Stomach (tissue), 9 donors: ENCODE data around the gene FAM219A. TPM values are rescaled to one million over a fixed set of nuclear protein-coding genes. Genes with fewer than 3 reads are reported as not detected.
A peak's percentile ranks its signal among the peaks of the same experiment; 100 is the strongest.

ENCODE experiments used
- DNase-seq, 2 donors: peaks; one replicate each; pipeline versions ENCODE4 v3.0.0 to v3.0.0-alpha.2; 2013 to 2019
- H3K27ac ChIP-seq, 5 donors: fragments of 200-600 bp in 4 of 5; sonication (generic) in 4 of 5; one replicate each; pipeline ENCODE4 v1.5.1; 2013 to 2019; ENCODE audit warnings: mild to moderate bottlenecking in 1 of 5, moderate library complexity in 1 of 5
- H3K27me3 ChIP-seq, 3 donors: fragments of 200-600 bp; sonication (generic); one replicate each; pipeline ENCODE4 v1.5.1; 2017 to 2019; ENCODE audit warnings: mixed run types in 1 of 3
- H3K36me3 ChIP-seq, 4 donors: fragments of 200-600 bp; sonication (generic); 1 replicate in 3 of 4; 2 replicates in 1 of 4; pipeline ENCODE4 v1.5.1; 2016 to 2019
- H3K4me1 ChIP-seq, 4 donors: fragments of 200-600 bp; sonication (generic); one replicate each; pipeline ENCODE4 v1.5.1; 2016 to 2019
- H3K4me3 ChIP-seq, 4 donors: fragments of 200-600 bp; sonication (generic) in 3 of 4; one replicate each; pipeline ENCODE4 v1.5.1; 2016 to 2019; ENCODE audit warnings: mild to moderate bottlenecking in 1 of 4
- H3K9me3 ChIP-seq, 4 donors: fragments of 200-600 bp; sonication (generic); one replicate each; pipeline ENCODE4 v1.5.1; 2016 to 2019
- EP300 ChIP-seq: sonication (generic); formaldehyde crosslinking; IDR thresholded peaks from one replicate; pipeline ENCODE4 v1.6.1; 2017; ENCODE audit warnings: antibody characterized with exemption
- POLR2A ChIP-seq, 4 donors: fragments of 450-650 bp; IDR thresholded peaks; one replicate each; pipeline ENCODE4 v1.6.1; 2016; ENCODE audit warnings: antibody characterized with exemption in 4 of 4, control low read depth in 2 of 4, mild to moderate bottlenecking in 1 of 4, moderate library complexity in 1 of 4
- POLR2AphosphoS5 ChIP-seq, 3 donors: sonication (generic); formaldehyde crosslinking; IDR thresholded peaks; one replicate each; pipeline ENCODE4 v1.6.1; 2016; ENCODE audit warnings: antibody characterized with exemption in 3 of 3
- WGBS, 5 donors: extraction: QIAGEN DNeasy Blood & Tissue Kit in 3 of 5; methylation state at CpG; one replicate each; pipeline versions ENCODE4 v1.1.5 to v1.1.7; 2013 to 2018; 5-methylcytosine and 5-hydroxymethylcytosine counted together
- intact Hi-C: fragments of 100-400 bp; cut with DNase I; formaldehyde crosslinking; loops from one replicate; pipeline ENCODE4 v1.15.1; 2023; ENCODE audit warnings: low total_unique reads
- polyA plus RNA-seq, 3 donors: library from polyadenylated mRNA; stranded (reverse); fragments of 200-250 nt; gene quantifications; one replicate each; pipeline ENCODE4 v1.2.3, GENCODE V29; 2013
- total RNA-seq, 5 donors: library from RNA; depleted of rRNA; stranded (reverse); fragments of >200 nt; gene quantifications; one replicate each; pipeline versions ENCODE4 v1.1.0 to v1.2.3, GENCODE V29; 2014 to 2016
- TF ChIP-seq, protein P1 (sequence below), 7 experiments: fragments of 450-650 bp in 4 of 7; fragments of 200-600 bp in 3 of 7; sonication (generic) in 3 of 7; IDR thresholded peaks; one replicate each; pipeline ENCODE4 v1.5.1; 2016 to 2019; ENCODE audit warnings: antibody characterized with exemption in 7 of 7, control low read depth in 2 of 7, mild to moderate bottlenecking in 1 of 7
- donor health status: healthy with polysubstance abuse.
- donor health status: Bipolar disorder and iron deficiency.
- donor health status: healthy.

Gene FAM219A
- total and polyA plus RNA-seq, 8 donors, result 2.3 to 12.1 (median 6.9) TPM

DNA sequence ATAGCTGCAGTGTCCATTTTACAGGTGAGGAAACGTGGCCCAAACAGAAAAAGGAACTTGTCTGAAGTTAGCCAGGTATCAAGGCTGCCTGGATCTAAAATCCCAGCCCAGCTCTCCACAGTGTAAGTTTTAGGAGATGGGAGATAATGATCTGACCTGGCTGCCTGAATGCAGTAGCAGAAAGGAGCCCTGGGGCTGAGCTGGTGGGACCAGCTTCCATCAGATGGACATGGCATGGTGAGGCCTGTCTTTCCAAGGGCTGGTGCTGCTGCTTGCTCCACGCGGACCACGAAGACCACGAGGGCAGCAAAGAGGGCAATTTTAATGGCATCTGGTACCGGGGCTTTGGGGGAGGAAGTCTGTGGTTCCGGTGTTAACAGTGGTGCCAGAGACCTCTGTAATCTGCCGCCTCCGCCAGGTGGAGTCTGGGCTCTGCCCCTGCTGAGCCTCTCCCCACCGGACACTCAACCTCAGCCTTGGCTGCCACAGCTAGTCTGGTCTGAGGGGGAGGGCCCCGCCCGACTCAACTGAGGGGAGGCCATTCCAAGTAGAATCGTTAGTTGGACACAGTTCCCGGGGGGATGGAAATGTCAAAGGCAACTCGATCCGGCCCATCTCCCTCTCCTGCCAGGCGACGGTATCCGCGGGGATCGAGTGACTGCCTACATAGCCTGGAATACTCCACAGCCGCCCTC lies 82.3 kb downstream of the FAM219A start:
- DNase-seq, result peak; percentile 68 to 76
- H3K27me3 ChIP-seq, result peaks cover 0 to 11% (median 0%) of the 10 kb centered on the region in 3 donors
- peaks cover 13 to 21% (median 16%) of the 10 kb centered on the region in 4 donors for H3K36me3 ChIP-seq
- H3K27ac ChIP-seq, result peak overlapping the region; percentile 85 to 93 (median 90)
- peak overlapping the region; percentile 73 to 83 (median 80) for H3K4me3 ChIP-seq
- H3K9me3 ChIP-seq, result no peaks in the 10 kb centered on the region
- TF ChIP-seq, protein P1, sequence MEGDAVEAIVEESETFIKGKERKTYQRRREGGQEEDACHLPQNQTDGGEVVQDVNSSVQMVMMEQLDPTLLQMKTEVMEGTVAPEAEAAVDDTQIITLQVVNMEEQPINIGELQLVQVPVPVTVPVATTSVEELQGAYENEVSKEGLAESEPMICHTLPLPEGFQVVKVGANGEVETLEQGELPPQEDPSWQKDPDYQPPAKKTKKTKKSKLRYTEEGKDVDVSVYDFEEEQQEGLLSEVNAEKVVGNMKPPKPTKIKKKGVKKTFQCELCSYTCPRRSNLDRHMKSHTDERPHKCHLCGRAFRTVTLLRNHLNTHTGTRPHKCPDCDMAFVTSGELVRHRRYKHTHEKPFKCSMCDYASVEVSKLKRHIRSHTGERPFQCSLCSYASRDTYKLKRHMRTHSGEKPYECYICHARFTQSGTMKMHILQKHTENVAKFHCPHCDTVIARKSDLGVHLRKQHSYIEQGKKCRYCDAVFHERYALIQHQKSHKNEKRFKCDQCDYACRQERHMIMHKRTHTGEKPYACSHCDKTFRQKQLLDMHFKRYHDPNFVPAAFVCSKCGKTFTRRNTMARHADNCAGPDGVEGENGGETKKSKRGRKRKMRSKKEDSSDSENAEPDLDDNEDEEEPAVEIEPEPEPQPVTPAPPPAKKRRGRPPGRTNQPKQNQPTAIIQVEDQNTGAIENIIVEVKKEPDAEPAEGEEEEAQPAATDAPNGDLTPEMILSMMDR (IDR thresholded peaks at IDR 0.05), result peak in 2 of 7 experiments; percentile 21 to 32
- TF ChIP-seq POLR2A (IDR thresholded peaks at IDR 0.05) (no peak), POLR2AphosphoS5 (IDR thresholded peaks at IDR 0.05) (peak in 1 of 3 donors; percentile 12), EP300 (no peak)
- peaks cover 42 to 75% (median 58%) of the 10 kb centered on the region in 4 donors for H3K4me1 ChIP-seq
- intact Hi-C loops, result loop anchor here (10.0 kb wide), 1 partner anchor 191 kb away; no protein-coding TSS in a partner anchor
- 3 to 56% (median 6%) methylated on average over 1 to 22 of the region's 22 CpGs for WGBS, 5 donors

DNA sequence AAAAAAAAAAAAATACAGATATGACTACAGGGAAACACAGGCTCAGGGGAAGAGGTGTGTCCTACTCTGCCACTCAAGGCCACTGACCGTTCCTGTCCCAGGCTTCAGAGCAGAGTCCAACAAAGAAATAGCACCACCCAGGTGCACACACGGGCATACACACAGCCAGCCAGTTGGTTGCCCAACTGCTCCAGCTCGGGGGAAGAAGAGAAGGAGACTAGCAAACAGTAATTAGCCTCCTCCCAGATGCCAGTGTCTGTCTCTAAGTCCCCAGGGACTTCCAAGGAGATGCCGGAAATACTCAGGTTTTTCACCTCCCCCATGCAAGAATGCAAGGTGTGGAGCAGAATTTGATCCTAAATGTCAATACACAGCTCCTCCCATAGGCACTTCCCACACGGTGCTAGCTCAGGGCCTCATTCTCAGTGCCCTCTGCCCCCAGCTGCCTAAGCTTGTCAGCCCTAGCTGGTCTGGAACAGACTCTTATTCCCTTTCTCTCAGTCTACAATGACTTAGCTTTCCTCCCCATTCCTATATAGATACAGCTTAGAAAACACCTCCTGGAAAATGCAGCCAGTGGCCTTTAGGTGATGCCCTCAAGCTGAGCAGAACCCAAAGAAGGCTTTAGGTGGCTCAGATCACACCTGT lies 83.3 kb downstream of the FAM219A start:
- DNase-seq, result peak; percentile 73 to 83
- 18 to 41% (median 32%) methylated on average over 5 of the region's 5 CpGs for whole genome bisulfite sequencing, 5 donors
- H3K27ac ChIP-seq, result peak overlapping the region; percentile 85 to 93 (median 90)
- TF ChIP-seq POLR2A (IDR thresholded peaks at IDR 0.05) (peak in 1 of 4 donors; percentile 11), EP300 (no peak), POLR2AphosphoS5 (IDR thresholded peaks at IDR 0.05) (peak in 2 of 3 donors; percentile 79 to 83)
- TF ChIP-seq, protein P1 (IDR thresholded peaks at IDR 0.05), result peak in 1 of 7 experiments; percentile 10
- peaks cover 0 to 11% (median 0%) of the 10 kb centered on the region in 3 donors for H3K27me3 ChIP-seq
- intact Hi-C loops, result loop anchor here (5.0 to 10.0 kb wide), 2 partner anchors 38 to 190 kb away; no protein-coding TSS in a partner anchor
- H3K4me3 ChIP-seq, result peak overlapping the region in 3 of 4 donors; percentile 73 to 81 (median 79)
- peaks cover 32 to 76% (median 59%) of the 10 kb centered on the region in 4 donors for H3K4me1 ChIP-seq
- H3K36me3 ChIP-seq, result peaks cover 22 to 32% (median 27%) of the 10 kb centered on the region in 4 donors
- no peaks in the 10 kb centered on the region for H3K9me3 ChIP-seq

DNA sequence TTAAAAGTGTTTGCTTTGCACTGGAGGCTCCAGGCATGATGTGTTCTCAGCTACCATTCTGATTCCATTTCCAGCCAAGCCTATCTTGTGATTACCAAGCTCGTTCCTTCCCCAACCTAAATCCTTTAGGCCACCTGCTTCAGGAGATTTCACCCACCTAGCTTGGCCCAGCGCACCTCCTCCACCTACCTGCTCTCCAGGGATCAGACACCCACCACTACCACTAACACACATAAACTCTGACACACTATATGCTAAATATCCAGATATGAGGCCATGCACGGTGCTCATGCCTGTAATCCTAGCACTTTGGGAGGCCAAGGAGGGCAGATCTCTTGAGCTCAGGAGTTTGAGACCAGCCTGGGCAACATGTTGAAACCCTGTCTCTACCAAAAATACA lies 84.0 kb downstream of the FAM219A start:
- Histone ChIP-seq H3K36me3 (peaks cover 26 to 39% (median 30%) of the 10 kb centered on the region in 4 donors), H3K27me3 (peaks cover 0 to 11% (median 0%) of the 10 kb centered on the region in 3 donors), H3K4me3 (no peak overlapping the region), H3K27ac (peak overlapping the region; percentile 44 to 93 (median 85)), H3K9me3 (no peaks in the 10 kb centered on the region), H3K4me1 (peaks cover 26 to 72% (median 55%) of the 10 kb centered on the region in 4 donors)
- TF ChIP-seq, protein P1 (IDR thresholded peaks at IDR 0.05), result no peak
- TF ChIP-seq POLR2A (IDR thresholded peaks at IDR 0.05) (no peak), POLR2AphosphoS5 (IDR thresholded peaks at IDR 0.05) (no peak), EP300 (no peak)
- DNase-seq, result no peak
- intact Hi-C loops, result loop anchor here (5.0 to 10.0 kb wide), 2 partner anchors 37 to 190 kb away; no protein-coding TSS in a partner anchor
- 61 to 74% (median 66%) methylated on average over 3 of the region's 3 CpGs for WGBS, 5 donors

DNA sequence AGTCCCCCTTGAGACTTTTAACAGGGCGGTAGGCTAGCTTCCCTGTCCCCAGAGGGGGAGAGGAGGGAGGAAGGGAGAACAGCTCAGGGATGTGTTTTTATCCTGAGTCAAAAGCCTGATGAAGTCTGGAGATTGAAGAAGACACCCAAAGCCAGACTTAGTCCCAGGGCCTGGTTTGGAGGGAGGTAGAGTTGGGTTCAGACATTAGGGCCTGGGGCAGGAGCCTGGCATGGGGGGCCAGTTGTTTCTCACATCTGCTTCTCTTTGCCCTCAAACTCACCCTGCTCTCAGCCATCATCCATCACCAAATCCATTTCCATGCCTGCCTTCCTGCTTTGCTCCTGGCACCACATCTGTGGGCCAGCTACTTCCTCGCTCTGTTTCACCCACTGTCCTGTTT lies 84.6 kb downstream of the FAM219A start:
- WGBS, 5 donors, result 83 to 100% (median 93%) methylated on average over 2 of the region's 2 CpGs
- H3K4me1 ChIP-seq, result peaks cover 21 to 66% (median 51%) of the 10 kb centered on the region in 4 donors
- H3K9me3 ChIP-seq, result no peaks in the 10 kb centered on the region
- intact Hi-C loops, result loop anchor here (5.0 to 10.0 kb wide), 2 partner anchors 36 to 189 kb away; no protein-coding TSS in a partner anchor
- no peak for DNase-seq
- peaks cover 0 to 11% (median 0%) of the 10 kb centered on the region in 3 donors for H3K27me3 ChIP-seq
- H3K4me3 ChIP-seq, result no peak overlapping the region
- H3K36me3 ChIP-seq, result peaks cover 26 to 44% (median 32%) of the 10 kb centered on the region in 4 donors
- H3K27ac ChIP-seq, result peak overlapping the region in 3 of 5 donors; percentile 44 to 93 (median 85)
- TF ChIP-seq POLR2AphosphoS5 (IDR thresholded peaks at IDR 0.05), result no peak
- TF ChIP-seq EP300, result no peak
- TF ChIP-seq, protein P1 (IDR thresholded peaks at IDR 0.05), result no peak
- no peak for TF ChIP-seq POLR2A (IDR thresholded peaks at IDR 0.05)
